RPMI8226 (cell line): ENCODE measurements around the gene RPA1.
"Not testable (repeated sequence)": the region's sequence is repeated elsewhere in the genome, so short reads cannot be mapped to it uniquely, and the experiment has no call there.

Source experiments
- DNase-seq: peaks from one replicate; pipeline ENCODE4 v3.0.0-alpha.2; 2015

RPA1 gene

DNA sequence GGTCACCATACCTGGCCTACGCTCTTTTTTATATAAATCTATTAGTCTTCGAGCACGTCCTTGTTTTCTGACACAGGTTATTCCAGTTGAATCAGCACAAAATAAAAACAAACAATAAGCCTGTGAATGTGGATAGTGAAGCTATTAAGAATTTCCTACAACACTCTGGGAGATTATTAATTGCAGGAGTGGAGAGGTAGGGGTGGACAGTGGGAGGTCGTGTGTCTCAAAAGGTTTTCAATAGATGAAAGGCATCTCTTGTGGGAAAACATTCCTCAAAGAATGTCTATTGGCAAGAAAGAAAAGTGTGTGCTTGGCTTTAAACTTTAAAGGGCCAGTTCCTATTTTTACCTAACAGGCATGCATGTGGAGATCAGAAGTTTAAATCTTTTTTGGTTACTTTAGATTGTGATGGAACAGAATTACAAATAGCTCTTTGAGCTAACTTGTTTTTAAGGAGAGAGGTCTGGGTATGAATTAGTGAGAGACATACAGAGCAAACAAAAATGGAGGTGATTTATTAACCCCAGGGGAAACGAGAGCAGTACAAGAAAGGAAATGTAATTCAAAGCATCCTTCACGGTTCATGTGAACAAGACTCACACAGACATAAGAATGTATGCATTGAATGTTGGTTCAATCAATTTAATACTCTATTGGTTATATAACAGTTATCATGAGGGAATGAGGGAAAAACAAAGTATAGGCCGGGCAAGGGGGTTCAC, 9.1 kb upstream of the RPA1 start:
- no peak for DNase-seq

DNA sequence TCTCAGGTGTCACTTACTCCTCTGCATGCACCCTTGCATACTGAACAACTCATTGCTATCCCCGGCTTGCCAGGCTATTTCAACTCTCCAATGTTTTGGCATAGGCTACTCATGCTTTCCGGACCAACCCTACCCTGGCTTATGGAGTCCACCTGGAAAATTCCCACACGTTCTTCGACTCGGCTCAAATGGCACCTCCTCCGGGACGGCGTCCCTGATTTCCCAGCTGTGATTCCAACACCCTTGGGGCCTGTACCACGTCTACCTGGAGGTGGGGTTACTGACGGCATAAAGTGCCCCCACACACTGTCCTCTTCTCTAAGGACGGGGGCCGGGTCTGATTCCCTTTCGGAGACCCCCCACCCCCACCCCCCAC, 601 bp upstream of the RPA1 start:
- no peak for DNase-seq

DNA sequence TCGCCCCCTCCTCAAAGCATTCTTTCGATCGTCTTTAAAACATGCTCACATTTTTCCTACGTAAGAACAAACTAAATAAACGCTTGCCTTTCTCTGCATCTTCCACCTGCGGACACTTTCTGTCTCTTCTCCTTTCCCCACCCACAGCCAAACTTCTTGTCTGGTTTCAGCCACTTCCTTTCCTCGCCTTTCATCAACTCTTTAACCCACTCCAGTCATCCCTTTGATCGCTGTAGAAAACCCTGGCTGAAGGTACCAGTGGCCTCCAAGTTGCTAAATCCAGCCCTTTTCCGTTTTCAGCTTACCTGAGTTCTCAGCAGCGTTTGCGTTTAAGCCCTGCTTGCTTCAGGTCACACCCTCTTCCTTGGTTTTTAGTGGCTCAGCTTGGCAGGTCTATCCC, 483 bp downstream of the RPA1 start:
- DNase-seq = peak; percentile 15

DNA sequence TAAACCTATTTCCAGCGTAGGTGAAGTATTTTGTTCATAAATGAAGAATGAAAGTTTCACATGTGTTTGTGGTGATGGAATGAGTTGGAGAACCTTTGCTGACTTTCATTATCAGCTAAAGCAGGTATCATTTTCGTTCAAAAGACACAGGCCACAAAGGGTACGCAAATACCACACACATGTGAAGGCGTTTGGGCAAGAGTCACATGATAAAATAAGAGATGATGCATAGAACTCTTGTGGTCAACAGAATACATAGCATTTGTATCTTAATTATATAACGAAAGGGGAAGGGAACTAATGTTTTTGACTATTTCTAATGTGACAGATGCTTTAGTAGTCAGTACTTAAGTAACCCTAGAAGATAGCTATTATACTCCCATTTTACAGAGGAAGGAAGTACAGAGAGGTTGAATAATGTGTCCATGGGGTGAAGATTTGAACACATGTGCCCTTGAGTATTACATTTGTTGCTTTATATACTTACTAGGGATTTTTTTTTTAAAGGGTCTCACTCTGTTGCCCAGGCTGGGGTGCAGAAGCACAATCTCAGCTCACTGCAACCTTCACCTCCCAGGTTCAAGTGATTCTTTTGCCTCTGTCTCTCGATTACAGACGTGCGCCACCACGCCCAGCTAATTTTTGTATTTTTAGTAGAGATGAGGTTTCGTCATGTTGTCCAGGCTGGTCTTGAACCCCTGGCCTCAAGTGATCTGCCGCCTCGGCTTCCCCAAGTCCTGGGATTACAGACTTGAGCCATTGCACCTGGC, 4.8 kb downstream of the RPA1 start:
- DNase-seq = no peak

DNA sequence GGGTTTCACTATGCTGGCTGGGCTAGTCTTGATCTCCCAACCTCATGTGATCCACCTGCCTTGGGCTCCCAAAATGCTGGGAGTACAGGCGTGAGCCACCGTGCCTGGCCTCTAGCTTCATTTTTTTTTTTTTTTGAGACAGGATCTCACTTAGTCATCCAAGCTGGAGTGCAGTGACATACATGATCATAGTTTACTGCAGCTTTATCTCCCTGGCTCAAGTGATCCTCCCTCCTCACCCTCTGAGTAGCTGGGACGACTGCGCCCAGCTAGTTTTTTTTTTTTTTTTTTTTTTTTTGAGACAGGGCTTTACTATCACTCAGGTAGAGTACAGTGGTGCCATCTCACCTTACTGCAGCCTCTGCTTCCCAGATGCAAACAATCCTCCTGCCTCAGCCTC, 9.7 kb downstream of the RPA1 start:
- DNase-seq = no peak

DNA sequence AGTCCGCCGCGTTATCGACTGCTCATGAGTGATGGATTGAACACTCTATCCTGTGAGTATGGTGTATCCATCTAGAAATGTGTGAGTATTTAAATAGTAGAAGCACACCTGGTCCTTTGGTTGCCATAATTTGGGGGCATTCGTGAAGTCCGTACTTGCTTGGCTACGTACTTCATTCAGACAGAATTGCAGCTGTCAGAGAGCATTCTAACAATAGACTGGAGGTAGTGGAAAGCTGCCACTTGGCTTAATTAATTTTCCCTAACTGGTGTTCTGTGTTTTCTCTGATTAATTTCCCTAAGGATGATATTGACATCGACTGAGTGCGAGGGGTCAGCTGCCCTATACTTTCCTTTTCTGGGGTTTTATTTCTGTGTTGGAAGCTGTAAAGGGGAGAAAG, 14.1 kb downstream of the RPA1 start:
- no peak for DNase-seq

DNA sequence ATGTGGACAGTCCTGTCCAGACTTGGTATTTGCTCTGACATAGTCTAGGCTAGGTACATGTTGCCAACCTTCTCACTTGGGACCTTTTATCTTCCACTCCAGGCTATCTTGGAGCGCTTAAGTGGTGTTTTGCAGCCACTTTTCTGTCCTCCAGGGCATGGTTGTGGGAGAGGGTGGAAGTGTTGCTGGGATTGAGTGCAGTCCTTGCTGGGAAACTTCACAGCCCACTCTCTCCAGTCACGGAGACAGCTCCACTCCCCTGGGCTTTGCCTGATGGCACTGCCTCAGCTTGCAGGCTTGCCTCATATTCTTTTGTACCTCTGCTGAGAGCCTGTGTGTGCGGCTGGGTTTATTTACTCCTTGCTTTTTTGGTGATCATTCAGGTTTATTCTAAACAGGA, 17.4 kb downstream of the RPA1 start:
- DNase-seq = no peak

DNA sequence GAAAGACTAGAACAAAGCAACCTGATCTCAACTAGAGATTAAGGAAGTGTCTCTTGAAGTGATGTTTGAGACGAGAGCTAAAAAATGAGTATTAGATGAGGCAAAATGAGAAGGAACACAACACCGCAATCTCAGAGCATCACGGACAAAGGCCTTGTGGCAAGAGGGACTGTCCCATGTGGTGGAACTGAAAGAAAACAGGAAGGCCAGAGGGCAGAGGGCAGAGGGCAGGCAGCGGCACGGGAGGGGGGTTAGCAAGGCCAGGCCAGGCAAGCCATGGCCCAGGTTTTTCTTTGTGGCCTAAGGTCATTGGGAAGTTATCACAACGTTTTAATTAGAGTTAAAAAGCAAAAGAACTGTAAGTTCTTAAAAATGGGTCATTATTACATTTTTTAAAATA, 22.5 kb downstream of the RPA1 start:
- no peak for DNase-seq

DNA sequence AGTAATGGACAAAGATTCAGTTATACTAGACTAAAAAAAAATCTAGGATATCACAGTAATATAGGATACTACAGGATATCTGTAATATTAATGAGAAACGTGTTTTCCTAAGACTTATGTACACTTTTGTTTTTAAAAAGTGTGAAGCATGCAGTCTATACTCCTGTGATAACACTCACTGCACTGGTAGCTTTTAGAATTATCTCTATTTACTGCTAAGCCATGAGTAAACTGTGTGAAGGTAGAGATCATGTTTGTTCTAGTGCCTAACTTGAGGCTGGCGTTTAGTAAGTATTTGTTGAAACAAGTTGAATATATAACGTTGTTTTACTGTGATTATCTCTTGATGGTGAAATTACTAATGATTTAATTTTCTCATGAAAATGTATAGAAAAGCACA, 23.9 kb downstream of the RPA1 start:
- no peak for DNase-seq

DNA sequence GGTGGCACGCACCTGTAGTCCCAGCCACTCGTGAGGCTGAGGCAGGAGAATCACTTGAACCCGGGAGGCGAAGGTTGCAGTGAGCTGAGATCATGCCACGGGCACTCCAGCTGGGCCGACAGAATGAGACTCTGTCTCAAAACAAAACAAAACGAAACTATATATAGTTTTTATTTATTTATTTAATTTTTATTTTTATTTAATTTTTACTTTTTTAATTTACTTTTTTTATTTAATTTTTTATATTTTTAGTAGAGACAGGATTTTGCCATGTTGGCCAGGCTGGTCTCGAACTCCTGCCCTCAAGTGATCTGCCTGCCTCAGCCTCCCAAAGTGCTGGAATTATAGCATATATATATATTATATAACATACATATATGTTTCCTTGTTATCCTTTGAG, 26.7 kb downstream of the RPA1 start:
- DNase-seq = not testable (repeated sequence)

DNA sequence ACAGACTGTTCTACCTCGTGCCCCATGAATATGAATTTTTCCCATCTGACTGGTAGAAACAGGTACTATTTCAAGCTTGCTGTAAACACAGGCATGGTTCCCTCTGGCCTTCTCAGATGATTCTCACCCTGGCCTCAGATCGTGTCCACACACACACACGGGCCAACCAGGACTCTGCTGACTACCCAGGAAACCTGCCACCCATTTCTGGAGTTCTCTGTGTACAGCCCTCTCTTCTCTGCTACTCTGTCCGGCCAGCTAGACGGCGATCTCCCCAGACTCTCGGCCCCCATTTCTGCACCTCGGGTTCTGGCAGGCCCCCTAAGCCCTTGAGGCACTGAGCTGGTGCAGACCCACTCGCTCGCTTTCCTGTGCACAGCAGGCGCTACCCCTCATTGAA, 31.2 kb downstream of the RPA1 start:
- DNase-seq = no peak

DNA sequence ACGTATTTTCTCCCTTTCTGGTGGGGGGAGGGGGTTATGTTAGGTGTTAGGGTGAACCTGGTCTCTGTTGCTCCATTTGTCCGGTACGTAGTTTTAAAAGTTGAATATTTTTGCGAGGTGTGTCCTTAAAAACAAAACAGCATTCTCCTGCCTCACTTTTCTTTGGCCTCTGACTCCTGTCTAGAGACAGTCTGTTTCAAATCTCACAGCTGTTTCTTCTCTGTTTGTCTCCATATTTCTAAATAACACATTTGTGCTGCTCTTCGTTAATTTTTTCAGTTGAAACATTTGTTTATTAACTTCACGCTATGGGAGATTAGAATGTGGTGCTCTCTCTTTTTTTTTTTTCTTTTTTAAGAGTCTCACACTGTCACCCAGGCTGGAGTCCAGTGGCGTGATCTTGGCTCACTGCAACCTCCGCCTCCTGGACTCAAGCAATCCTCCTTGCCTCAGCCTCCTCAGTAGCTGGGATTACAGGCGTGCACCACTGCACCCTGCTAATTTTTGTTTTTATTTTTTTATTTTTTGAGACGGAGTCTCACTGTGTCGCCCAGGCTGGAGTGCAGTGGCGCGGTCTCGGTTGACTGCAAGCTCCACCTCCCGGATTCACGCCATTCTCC, 31.7 kb downstream of the RPA1 start:
- no peak for DNase-seq

DNA sequence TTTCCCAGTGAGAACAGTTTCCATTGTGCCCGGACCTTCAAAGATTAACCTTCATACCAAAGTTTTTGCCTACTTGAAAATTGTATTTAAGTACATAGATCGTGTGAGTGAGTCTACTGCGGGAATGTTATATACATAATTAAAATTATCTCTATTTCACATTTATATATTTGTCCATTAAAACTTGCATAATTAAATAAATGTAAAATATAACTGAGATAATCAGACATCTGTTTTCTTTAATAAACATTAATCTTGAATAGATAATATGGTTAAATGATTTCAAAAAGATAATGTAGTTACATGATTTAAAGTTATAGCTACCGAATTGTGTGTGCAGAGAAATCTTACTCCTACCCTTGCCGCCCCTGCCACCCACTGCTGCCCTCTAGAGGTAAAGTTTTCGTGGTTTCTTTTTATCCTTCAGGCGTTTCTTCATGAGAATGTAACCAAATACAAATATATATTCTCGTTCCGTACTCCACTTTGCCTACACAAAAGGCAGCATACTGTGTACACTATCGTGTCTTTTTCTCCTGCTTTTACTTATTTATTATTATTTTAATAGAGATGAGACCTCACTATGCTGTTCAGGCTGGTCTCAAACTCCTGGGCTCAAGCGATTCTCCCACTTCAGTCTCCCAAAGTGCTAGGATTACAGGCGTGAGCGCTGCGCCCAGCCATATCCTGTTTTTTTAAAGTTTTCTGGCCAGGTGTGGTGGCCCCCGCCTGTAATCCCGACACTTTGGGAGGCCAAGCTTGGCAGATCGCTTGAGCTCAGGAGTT, 35.6 kb downstream of the RPA1 start:
- DNase-seq = peak; percentile 36

DNA sequence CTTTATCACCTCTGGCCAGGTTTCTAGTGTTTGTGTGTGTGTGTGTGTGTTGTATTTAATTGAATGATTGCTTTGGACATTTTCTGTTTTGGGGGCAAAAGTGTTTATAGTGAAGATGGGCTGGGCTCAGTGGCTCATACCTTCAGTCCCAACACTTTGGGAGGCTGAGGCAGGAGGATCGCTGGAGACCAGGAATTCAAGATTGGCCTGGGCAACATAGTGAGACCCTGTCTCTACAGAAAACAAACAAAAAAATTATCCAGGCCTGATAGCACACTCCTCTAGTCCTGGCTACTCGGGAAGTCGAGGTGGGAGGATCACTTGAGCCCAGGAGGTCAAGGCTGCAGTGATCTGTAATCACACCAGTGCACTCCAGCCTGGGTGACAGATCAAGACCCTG, 37.5 kb downstream of the RPA1 start:
- no peak for DNase-seq

DNA sequence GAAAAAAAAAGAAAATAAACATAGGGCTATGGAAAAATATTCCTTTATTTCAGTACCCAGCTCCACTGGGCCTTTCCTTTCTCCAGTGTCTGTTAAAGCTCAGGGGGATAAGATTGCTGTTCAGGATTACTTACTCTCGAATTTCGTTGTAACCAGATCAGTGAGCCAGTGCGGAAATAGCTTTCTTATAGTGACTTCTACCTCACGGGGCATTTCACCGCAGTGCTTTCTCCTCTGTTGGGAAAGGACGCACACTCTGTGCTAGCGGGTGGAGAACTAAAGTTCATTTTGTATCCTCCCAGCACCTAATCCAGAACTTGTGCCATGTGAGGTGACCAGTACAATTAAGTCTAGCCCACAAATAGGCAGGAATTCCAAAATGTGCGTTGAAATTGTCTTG, 38.3 kb downstream of the RPA1 start:
- no peak for DNase-seq

DNA sequence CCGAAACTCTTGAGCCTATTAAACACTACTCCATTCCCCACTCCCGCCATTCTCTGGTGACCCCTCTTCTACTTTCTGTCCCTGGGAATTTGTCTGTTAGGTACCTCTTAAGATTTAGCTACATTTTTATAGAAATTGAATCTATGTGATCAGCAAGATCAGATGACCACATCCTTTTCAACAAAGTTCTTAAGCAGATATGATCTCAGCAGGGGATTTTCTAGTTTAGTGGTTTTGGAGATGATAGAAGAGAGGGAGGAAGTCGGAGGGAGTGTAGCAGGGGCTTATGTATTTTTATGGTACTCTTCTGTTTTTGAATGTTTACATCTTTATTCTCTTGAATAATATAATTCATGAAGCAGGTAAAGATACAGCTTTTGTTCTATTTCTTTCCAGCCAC, 40.8 kb downstream of the RPA1 start:
- DNase-seq = no peak

DNA sequence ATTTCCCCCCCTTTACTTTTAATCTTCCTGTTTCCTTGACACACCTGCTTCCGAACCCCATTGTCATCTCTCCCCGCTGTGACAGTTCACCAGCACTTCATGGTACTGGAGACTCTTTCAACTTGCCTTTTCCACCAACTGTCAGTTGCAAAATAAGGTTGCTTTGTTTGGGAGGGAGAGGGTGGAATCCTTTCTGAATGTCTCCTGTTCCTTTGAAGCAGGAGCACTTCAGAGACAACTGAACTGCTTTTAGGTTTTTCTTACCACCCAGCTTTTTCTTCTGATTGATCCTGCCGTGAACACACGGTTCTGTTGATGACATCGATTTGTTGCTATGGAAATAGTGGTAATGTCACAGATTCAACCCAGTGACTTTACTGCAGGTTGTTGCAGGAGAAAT, 42.0 kb downstream of the RPA1 start:
- DNase-seq = no peak

DNA sequence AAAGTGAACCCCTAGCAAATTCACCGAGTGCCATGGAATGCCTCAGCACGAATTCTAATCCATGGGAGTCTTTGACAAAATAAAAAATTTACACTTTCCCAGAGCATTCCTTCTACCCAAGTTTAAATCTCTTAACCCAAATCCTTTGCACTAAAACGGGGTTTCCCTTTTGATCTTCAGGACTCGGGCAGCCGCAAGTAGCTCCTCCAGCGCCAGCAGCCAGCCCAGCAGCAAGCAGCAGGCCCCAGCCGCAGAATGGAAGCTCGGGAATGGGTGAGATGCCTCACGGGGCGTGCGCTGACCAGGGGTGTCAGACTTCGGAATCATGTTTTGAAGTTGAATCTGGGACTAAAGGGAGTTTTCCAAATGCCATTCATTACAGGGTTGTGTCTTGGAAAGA, 42.4 kb downstream of the RPA1 start:
- DNase-seq = no peak

DNA sequence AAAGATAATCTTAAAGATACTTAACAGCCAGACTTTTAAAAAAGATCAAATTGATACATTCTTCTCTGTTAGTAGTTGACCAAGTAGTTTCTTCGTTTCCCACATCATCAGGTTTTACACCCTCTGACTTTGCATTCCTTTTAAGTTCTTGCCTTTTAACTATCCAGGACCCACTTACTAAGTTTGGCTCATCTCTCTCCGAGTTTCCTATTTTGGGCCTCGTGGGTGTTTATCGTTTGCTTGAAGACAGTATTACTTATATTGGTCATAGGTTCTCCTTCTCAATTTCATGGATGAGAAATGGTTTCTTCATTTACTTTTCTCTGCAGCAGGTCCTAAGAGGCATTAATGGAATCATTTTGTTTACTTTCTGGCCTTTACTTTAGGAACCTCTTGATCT, 43.2 kb downstream of the RPA1 start:
- no peak for DNase-seq

DNA sequence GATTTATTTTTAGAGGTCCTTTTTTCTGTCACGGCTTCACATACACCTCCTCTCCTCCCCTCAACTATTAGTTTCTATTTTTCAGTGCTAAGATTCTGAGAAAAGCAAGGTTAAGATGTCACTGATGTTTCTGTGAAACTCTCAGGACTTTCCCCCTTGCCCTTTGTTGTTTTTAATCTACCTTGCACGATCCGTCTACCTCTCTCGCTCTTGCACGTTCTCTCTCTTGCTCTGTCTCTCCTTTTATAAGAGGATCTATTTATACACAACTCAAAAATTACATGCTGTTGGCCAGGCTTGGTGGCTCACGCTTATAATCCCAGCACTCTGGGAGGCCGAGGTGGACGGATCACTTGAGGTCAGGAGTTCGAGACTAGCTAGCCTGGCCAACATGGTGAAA, 43.6 kb downstream of the RPA1 start:
- DNase-seq = no peak

DNA sequence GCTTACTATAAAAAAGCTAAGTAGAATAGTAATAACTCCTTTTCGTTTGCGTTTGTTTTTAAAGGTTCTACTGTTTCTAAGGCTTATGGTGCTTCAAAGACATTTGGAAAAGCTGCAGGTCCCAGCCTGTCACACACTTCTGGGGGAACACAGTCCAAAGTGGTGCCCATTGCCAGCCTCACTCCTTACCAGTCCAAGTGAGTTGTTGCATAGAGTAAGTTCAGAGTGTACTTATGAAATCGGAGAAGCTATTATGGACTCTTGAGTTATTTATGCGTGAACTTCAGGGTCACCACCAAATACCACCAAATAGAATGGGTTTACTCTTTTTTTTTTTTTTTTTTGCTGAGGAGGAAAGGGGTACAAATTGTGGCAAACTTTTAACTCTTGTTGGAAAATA, 45.8 kb downstream of the RPA1 start:
- DNase-seq = no peak

DNA sequence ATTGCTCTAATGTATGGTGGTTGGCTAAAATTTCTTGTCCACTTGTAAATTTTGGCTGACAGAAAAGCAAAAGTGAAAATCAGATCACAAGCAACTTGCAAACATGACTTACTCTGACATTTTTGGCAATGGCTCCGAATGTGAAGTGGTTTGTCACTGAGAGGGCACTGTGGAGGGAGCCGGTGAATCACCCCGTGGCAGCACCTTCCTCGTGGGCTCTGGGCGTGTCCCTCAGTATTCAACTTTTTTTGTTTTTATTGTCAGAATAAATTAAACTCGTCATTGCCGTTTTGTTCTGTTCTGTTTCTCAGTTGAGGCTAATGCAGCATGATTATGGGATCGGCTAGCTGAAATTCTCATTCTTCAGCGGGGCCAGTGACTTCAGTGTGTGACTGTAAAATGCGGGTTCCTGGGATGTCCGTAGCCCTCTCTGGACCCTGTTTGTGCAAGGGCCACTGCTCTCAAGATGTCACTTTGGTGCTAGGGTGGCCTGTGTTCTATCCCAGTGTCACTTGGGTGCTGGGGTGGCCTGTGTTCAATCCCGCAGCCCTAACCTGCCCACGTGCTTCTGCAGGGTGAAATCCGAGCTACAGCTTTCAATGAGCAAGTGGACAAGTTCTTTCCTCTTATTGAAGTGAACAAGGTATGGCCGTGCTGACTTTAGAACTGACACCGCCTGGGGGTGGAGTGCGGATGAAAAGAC, 48.8 kb downstream of the RPA1 start:
- DNase-seq = no peak
